ENCODE measurements around the gene NPTX1.
"Not testable (repeated sequence)": the region's sequence is repeated elsewhere in the genome, so short reads cannot be mapped to it uniquely, and the experiment has no call there.

Gene NPTX1

DNA sequence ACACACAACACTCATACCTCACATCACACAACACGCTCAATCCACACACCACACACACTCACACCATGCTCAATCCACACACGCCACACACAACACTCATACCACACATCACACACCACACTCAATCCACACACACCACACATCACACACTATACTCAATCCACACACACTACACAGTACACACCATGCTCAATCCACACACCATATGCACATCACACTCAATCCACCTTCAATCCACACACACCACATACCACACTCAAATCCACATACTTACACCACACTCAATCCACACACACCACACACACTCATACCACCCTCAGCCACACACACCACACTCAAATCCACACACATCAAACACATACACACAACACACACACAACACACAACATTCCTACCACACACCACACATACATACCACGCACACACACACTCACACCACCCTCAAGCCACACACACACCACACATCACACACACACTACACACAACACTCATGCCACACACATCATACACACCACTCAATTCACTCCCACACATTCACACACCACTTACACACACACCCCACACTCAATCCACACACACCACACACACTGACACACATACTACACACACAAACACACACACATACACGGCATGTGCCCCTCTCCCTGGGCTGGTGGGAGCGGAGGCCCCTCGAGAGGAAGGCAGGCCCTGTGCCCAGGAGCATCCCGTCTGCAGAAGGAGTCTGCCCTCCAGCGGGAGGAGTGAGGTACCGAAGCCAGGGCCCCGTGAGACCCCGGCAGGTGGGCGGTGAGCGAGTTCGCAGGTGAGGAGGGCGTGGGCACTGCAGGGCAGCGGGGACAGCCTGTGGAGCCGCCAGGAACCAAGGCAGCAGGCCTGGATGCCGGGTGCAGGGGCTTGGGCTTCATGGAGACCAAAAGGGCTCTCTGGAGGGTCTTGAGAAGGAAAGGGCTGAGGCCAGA is 35.1 kb upstream of the NPTX1 start:
- no peak for DNase-seq (ENCODE audit: low read depth)
- TF ChIP-seq CTCF (IDR thresholded peaks at IDR 0.05; ENCODE audit: insufficient read depth, low read depth, low read length, missing control alignments) = no peak
- H3K4me3 ChIP-seq (ENCODE audit: low read depth, low read length) = no peak overlapping the region

- H3K4me3 ChIP-seq (ENCODE audit: low read depth, low read length) = no peak overlapping the region
- no peak for TF ChIP-seq CTCF (IDR thresholded peaks at IDR 0.05; ENCODE audit: insufficient read depth, low read depth, low read length, missing control alignments)
- DNase-seq (ENCODE audit: low read depth) = no peak
These were observed 34.4 kb upstream of the NPTX1 start for GRCh38 chr17:80510772-80511171.

GRCh38 chr17:80510132-80510531 is 33.7 kb upstream of the NPTX1 start:
- no peak for DNase-seq (ENCODE audit: low read depth)
- no peak overlapping the region for H3K4me3 ChIP-seq (ENCODE audit: low read depth, low read length)
- no peak for TF ChIP-seq CTCF (IDR thresholded peaks at IDR 0.05; ENCODE audit: insufficient read depth, low read depth, low read length, missing control alignments)

DNA sequence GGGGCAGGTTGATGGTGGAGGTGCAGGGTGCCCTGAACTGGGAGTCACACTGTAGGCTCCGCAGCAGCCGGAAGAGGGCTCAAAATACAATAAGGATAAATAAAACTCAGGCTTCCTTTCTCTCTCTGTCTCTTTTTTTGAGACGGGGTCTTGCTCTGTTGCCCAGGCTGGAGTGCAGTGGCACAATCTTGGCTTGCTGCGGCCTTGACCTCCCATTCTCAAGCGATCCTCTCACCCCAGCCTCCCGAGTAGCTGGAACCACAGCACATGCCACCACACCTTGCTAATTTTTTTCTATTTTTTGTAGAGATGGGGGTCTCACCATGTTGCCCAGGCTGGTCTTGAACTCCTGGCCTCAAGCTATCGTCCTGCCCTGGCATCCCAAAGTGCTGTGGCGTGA is 32.9 kb upstream of the NPTX1 start:
- TF ChIP-seq CTCF (IDR thresholded peaks at IDR 0.05; ENCODE audit: insufficient read depth, low read depth, low read length, missing control alignments) = no peak
- H3K4me3 ChIP-seq (ENCODE audit: low read depth, low read length) = no peak overlapping the region
- DNase-seq (ENCODE audit: low read depth) = no peak

DNA sequence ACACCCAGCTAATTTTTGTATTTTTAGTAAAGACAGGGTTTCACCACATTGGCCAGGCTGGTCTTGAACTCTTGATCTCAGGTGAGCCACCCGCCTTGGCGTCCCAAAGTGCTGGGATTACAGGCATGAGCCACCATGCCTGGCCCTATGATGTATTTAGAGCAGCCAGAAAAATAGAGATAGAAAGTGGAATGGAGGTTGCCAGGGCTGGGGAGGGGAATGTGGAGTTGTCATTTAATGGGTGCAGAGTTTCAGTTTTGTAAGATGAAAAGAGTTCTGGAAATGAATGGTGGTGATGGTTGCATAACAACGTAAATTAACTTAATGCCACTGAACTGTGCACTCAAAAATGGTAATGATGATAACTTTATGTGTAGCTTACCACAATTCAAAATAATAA is 31.6 kb upstream of the NPTX1 start:
- no peak overlapping the region for H3K4me3 ChIP-seq (ENCODE audit: low read depth, low read length)
- TF ChIP-seq CTCF (IDR thresholded peaks at IDR 0.05; ENCODE audit: insufficient read depth, low read depth, low read length, missing control alignments) = no peak
- DNase-seq (ENCODE audit: low read depth) = peak; percentile 10

GRCh38 chr17:80507177-80507576 is 30.8 kb upstream of the NPTX1 start:
- H3K4me3 ChIP-seq (ENCODE audit: low read depth, low read length); DNase-seq (ENCODE audit: low read depth): not testable (repeated sequence)

- no peak overlapping the region for H3K4me3 ChIP-seq (ENCODE audit: low read depth, low read length)
- TF ChIP-seq CTCF (IDR thresholded peaks at IDR 0.05; ENCODE audit: insufficient read depth, low read depth, low read length, missing control alignments) = no peak
- DNase-seq (ENCODE audit: low read depth) = no peak
These were observed 28.4 kb upstream of the NPTX1 start for GRCh38 chr17:80504686-80505413.
